Measurements from ENCODE around the gene CD84. TPM values are rescaled to one million over a fixed set of nuclear protein-coding genes. Genes with fewer than 3 reads are reported as not detected.

CD84 gene
- polyA plus RNA-seq, 3 donors, result 14.5 to 33.5 (median 31.8) TPM

- intact Hi-C loops (cut with micrococcal nuclease), result loop anchor here in 1 of 2 donors (5.0 kb wide), 2 partner anchors 34 to 286 kb away; partner anchors contain the start of gene CD244
These were observed 2.9 kb downstream of the CD84 start for GRCh38 chr1:160576390-160576789.

GRCh38 chr1:160575112-160575664, 4.1 kb downstream of the CD84 start:
- H3K27me3 ChIP-seq (ENCODE audit: control insufficient read depth in 2 of 2, insufficient read depth in 2 of 2, low read length in 2 of 2), result no peaks in the 10 kb centered on the region
- peaks cover 86% of the 10 kb centered on the region for H3K79me2 ChIP-seq (ENCODE audit: insufficient read depth, low read length)
- Mint-ChIP-seq H3K27me3 (ENCODE audit: low read depth in 3 of 3) (no peaks in the 10 kb centered on the region), H3K4me3 (peak overlapping the region; percentile 63 to 82), H3K9me3 (peaks cover 0 to 6% (median 2%) of the 10 kb centered on the region in 7 donors), H3K4me1 (peaks cover 85% of the 10 kb centered on the region), H3K36me3 (peaks cover 19 to 20% of the 10 kb centered on the region in 2 donors), H3K27ac (peak overlapping the region; percentile 93 to 99 (median 96))
- TF ChIP-seq CTCF (IDR thresholded peaks at IDR 0.05), result no peak
- no peaks in the 10 kb centered on the region for H3K36me3 ChIP-seq (replicated peaks in 1 of 2; ENCODE audit: control insufficient read depth in 1 of 2, insufficient read depth in 2 of 2, low read length in 2 of 2)
- H3K4me2 ChIP-seq (replicated peaks; ENCODE audit: extremely low read depth, low read length, poor library complexity, severe bottlenecking), result peak overlapping the region; percentile 86
- intact Hi-C loops (cut with micrococcal nuclease), result loop anchor here in 1 of 2 donors (5.0 kb wide), 2 partner anchors 33 to 287 kb away; partner anchors contain the start of gene CD244
- H3K9ac ChIP-seq (ENCODE audit: insufficient read depth, low read length, poor library complexity, severe bottlenecking), result peak overlapping the region; percentile 50
- H3K4me3 ChIP-seq (replicated peaks in 1 of 3; ENCODE audit: low read depth in 2 of 3, low read length in 3 of 3), result peak overlapping the region; percentile 2 to 83 (median 37)
- peak; percentile 74 to 88 (median 82) for DNase-seq
- peak overlapping the region; percentile 19 for H2AFZ ChIP-seq (ENCODE audit: insufficient read depth, low read depth, low read length, poor library complexity, severe bottlenecking)
- H3K9me3 ChIP-seq (replicated peaks in 1 of 2; ENCODE audit: control insufficient read depth in 1 of 2, insufficient read depth in 1 of 2, low read length in 2 of 2), result no peaks in the 10 kb centered on the region
- peaks cover 89 to 93% of the 10 kb centered on the region in 2 donors for H3K4me1 ChIP-seq (ENCODE audit: control insufficient read depth in 1 of 2, insufficient read depth in 2 of 2, low read length in 2 of 2)
- WGBS (ENCODE audit: insufficient coverage), result 0% methylated on average over 1 of the region's 5 CpGs
- peak overlapping the region; percentile 92 to 98 for H3K27ac ChIP-seq (ENCODE audit: low read depth in 1 of 2, low read length in 2 of 2)
- H4K20me1 ChIP-seq (ENCODE audit: insufficient read depth, low read length), result no peaks in the 10 kb centered on the region

More at GRCh38 chr1:160576390-160576789, 2.9 kb downstream of the CD84 start:
- no peaks in the 10 kb centered on the region for H3K9me3 ChIP-seq (replicated peaks in 1 of 2; ENCODE audit: control insufficient read depth in 1 of 2, insufficient read depth in 1 of 2, low read length in 2 of 2)
- H3K4me3 ChIP-seq (replicated peaks in 1 of 3; ENCODE audit: low read depth in 2 of 3, low read length in 3 of 3), result peak overlapping the region in 2 of 3 experiments; percentile 10 to 83
- peak overlapping the region; percentile 92 to 98 for H3K27ac ChIP-seq (ENCODE audit: low read depth in 1 of 2, low read length in 2 of 2)
- H4K20me1 ChIP-seq (ENCODE audit: insufficient read depth, low read length), result no peaks in the 10 kb centered on the region
- no peaks in the 10 kb centered on the region for H3K36me3 ChIP-seq (replicated peaks in 1 of 2; ENCODE audit: control insufficient read depth in 1 of 2, insufficient read depth in 2 of 2, low read length in 2 of 2)
- Mint-ChIP-seq H3K36me3 (peaks cover 12 to 16% of the 10 kb centered on the region in 2 donors), H3K27me3 (ENCODE audit: low read depth in 3 of 3) (no peaks in the 10 kb centered on the region), H3K27ac (peak overlapping the region; percentile 93 to 99 (median 96)), H3K4me3 (peak overlapping the region; percentile 66 to 80), H3K9me3 (peaks cover 0 to 2% (median 0%) of the 10 kb centered on the region in 7 donors), H3K4me1 (peaks cover 83% of the 10 kb centered on the region)
- DNase-seq, result peak in 2 of 3 donors; percentile 48 to 51
- no peak overlapping the region for H2AFZ ChIP-seq (ENCODE audit: insufficient read depth, low read depth, low read length, poor library complexity, severe bottlenecking)
- no peak for TF ChIP-seq CTCF (IDR thresholded peaks at IDR 0.05)
- no CpG with 5 or more reads among the region's 3 CpGs for WGBS (ENCODE audit: insufficient coverage)
- H3K9ac ChIP-seq (ENCODE audit: insufficient read depth, low read length, poor library complexity, severe bottlenecking), result peak overlapping the region; percentile 50
- H3K79me2 ChIP-seq (ENCODE audit: insufficient read depth, low read length), result peaks cover 74% of the 10 kb centered on the region
- H3K4me1 ChIP-seq (ENCODE audit: control insufficient read depth in 1 of 2, insufficient read depth in 2 of 2, low read length in 2 of 2), result peaks cover 85 to 91% of the 10 kb centered on the region in 2 donors
- H3K4me2 ChIP-seq (replicated peaks; ENCODE audit: extremely low read depth, low read length, poor library complexity, severe bottlenecking), result peak overlapping the region; percentile 86
- no peaks in the 10 kb centered on the region for H3K27me3 ChIP-seq (ENCODE audit: control insufficient read depth in 2 of 2, insufficient read depth in 2 of 2, low read length in 2 of 2)

All from CD14-positive monocyte (primary cell).